K562 (cell line): Measurements from ENCODE around the gene NRCAM. TPM values are rescaled to one million over a fixed set of nuclear protein-coding genes. Genes with fewer than 3 reads are reported as not detected.

Experiments
- FUS ChIP-seq: fragments of 200-400 bp; formaldehyde crosslinking; optimal IDR thresholded peaks from 2 replicates; pipeline ENCODE3; 2017; ENCODE audit warnings: low read depth, low read length
- PTTG1 ChIP-seq: fragments of 450-650 bp; IDR thresholded peaks from 2 replicates; pipeline ENCODE4 v1.6.1; 2016; ENCODE audit warnings: low read depth, mild to moderate bottlenecking, missing genetic modification characterization, missing compliant biosample characterization
- SAP30 ChIP-seq: fragments of 200-600 bp; sonication (generic); IDR thresholded peaks from 2 replicates; pipeline ENCODE4 v1.6.1; 2012; ENCODE audit warnings: borderline replicate concordance, low read depth, mild to moderate bottlenecking, moderate library complexity, low read length, control low read depth, inconsistent platforms; ENCODE audit not compliant: insufficient read depth, poor library complexity, severe bottlenecking
- SRSF3 ChIP-seq: fragments of 200-400 bp; formaldehyde crosslinking; IDR thresholded peaks from 2 replicates; pipeline ENCODE4 v1.6.1; 2016; ENCODE audit warnings: mild to moderate bottlenecking, low read length, moderate library complexity; ENCODE audit not compliant: insufficient read depth
- polyA plus RNA-seq, 8 experiments: library from polyadenylated mRNA; depleted of rRNA in 4 of 8; stranded (reverse) in 5 of 8; unstranded in 3 of 8; fragments of >200 nt; fragmentation: Nextera tagmentation in 2 of 8; fragmentation: Illumina TruSeq in 1 of 8; extraction: Ambion mirVana in 2 of 8; extraction: Trizol in 1 of 8; gene quantifications; 2 replicates each; pipeline versions ENCODE4 v1.2.1 to v1.2.3, GENCODE V29; 2011 to 2014; ENCODE audit warnings: inconsistent platforms in 1 of 8, missing spikeins in 1 of 8
- total RNA-seq, 7 experiments: library from RNA; depleted of rRNA in 6 of 7; stranded (reverse); fragments of >200 nt in 6 of 7; fragmentation: Illumina TruSeq in 2 of 7; extraction: Trizol in 2 of 7; gene quantifications; 2 replicates each; pipeline versions ENCODE4 v1.2.1 to v1.2.3, GENCODE V29; 2011 to 2021; ENCODE audit warnings: low replicate concordance in 1 of 7
- TF ChIP-seq, protein P1 (sequence below): fragments of 450-650 bp; IDR thresholded peaks from 2 replicates; pipeline ENCODE4 v1.6.1; 2016; ENCODE audit warnings: mild to moderate bottlenecking, moderate library complexity
- TF ChIP-seq, protein P2 (sequence below): fragments of 250-450 bp; sonication (Bioruptor Pico); IDR thresholded peaks from 2 replicates; pipeline ENCODE4 v1.8.0; 2021; ENCODE audit warnings: moderate library complexity, mild to moderate bottlenecking, inconsistent platforms
- TF ChIP-seq, protein P3 (sequence below): fragments of 450-650 bp; formaldehyde crosslinking; IDR thresholded peaks from 2 replicates; pipeline ENCODE4 v1.4.0; 2020; ENCODE audit warnings: mild to moderate bottlenecking, moderate library complexity
- TF ChIP-seq, protein P4 (sequence below): fragments of 200-800 bp; sonication (Bioruptor generic); IDR thresholded peaks from 2 replicates; pipeline ENCODE4 v1.6.1; 2016; ENCODE audit warnings: missing genetic modification characterization, missing compliant biosample characterization

Gene NRCAM
- total and polyA plus RNA-seq, 9 of the 15 experiments (the other 6 are each of a cell fraction or from before 2014, with no cell fraction given), result 0.03 to 0.54 (median 0.12) TPM; not detected in 1

DNA sequence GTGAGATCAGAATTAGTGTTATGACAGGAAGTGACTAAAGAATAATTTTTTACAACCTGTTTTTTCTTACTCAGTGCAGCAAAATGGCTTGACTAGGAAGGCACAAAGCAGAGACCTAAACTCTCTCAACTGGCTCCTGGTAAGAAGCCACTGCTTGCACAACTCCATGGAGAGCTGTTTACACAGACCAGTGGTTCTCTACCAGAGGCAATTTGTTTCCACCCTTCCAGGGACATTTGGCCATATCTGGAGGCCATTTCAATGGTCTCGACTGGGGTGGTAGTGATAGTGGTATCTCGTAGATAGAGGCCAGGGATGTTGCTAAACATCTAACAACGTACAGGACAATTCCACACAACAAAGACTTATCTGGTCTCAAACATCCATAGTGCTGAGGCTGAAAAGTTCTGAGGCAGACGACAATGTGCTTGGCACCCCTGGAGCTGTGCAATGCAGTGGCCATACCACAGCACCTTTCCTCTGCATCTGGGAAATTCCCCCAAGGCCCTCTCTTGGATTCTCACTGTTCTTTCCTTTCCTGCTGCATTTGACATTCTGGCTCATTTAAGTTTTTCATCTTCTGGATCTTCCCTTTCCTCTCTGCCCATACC is 220.7 kb downstream of the NRCAM start (continued):
- TF ChIP-seq, protein P1, sequence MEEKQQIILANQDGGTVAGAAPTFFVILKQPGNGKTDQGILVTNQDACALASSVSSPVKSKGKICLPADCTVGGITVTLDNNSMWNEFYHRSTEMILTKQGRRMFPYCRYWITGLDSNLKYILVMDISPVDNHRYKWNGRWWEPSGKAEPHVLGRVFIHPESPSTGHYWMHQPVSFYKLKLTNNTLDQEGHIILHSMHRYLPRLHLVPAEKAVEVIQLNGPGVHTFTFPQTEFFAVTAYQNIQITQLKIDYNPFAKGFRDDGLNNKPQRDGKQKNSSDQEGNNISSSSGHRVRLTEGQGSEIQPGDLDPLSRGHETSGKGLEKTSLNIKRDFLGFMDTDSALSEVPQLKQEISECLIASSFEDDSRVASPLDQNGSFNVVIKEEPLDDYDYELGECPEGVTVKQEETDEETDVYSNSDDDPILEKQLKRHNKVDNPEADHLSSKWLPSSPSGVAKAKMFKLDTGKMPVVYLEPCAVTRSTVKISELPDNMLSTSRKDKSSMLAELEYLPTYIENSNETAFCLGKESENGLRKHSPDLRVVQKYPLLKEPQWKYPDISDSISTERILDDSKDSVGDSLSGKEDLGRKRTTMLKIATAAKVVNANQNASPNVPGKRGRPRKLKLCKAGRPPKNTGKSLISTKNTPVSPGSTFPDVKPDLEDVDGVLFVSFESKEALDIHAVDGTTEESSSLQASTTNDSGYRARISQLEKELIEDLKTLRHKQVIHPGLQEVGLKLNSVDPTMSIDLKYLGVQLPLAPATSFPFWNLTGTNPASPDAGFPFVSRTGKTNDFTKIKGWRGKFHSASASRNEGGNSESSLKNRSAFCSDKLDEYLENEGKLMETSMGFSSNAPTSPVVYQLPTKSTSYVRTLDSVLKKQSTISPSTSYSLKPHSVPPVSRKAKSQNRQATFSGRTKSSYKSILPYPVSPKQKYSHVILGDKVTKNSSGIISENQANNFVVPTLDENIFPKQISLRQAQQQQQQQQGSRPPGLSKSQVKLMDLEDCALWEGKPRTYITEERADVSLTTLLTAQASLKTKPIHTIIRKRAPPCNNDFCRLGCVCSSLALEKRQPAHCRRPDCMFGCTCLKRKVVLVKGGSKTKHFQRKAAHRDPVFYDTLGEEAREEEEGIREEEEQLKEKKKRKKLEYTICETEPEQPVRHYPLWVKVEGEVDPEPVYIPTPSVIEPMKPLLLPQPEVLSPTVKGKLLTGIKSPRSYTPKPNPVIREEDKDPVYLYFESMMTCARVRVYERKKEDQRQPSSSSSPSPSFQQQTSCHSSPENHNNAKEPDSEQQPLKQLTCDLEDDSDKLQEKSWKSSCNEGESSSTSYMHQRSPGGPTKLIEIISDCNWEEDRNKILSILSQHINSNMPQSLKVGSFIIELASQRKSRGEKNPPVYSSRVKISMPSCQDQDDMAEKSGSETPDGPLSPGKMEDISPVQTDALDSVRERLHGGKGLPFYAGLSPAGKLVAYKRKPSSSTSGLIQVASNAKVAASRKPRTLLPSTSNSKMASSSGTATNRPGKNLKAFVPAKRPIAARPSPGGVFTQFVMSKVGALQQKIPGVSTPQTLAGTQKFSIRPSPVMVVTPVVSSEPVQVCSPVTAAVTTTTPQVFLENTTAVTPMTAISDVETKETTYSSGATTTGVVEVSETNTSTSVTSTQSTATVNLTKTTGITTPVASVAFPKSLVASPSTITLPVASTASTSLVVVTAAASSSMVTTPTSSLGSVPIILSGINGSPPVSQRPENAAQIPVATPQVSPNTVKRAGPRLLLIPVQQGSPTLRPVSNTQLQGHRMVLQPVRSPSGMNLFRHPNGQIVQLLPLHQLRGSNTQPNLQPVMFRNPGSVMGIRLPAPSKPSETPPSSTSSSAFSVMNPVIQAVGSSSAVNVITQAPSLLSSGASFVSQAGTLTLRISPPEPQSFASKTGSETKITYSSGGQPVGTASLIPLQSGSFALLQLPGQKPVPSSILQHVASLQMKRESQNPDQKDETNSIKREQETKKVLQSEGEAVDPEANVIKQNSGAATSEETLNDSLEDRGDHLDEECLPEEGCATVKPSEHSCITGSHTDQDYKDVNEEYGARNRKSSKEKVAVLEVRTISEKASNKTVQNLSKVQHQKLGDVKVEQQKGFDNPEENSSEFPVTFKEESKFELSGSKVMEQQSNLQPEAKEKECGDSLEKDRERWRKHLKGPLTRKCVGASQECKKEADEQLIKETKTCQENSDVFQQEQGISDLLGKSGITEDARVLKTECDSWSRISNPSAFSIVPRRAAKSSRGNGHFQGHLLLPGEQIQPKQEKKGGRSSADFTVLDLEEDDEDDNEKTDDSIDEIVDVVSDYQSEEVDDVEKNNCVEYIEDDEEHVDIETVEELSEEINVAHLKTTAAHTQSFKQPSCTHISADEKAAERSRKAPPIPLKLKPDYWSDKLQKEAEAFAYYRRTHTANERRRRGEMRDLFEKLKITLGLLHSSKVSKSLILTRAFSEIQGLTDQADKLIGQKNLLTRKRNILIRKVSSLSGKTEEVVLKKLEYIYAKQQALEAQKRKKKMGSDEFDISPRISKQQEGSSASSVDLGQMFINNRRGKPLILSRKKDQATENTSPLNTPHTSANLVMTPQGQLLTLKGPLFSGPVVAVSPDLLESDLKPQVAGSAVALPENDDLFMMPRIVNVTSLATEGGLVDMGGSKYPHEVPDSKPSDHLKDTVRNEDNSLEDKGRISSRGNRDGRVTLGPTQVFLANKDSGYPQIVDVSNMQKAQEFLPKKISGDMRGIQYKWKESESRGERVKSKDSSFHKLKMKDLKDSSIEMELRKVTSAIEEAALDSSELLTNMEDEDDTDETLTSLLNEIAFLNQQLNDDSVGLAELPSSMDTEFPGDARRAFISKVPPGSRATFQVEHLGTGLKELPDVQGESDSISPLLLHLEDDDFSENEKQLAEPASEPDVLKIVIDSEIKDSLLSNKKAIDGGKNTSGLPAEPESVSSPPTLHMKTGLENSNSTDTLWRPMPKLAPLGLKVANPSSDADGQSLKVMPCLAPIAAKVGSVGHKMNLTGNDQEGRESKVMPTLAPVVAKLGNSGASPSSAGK, result no peak
- TF ChIP-seq, protein P2, sequence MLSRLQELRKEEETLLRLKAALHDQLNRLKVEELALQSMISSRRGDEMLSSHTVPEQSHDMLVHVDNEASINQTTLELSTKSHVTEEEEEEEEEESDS (CRISPR knock-in tag), result no peak
- TF ChIP-seq SRSF3 (no peak), SAP30 (no peak), PTTG1 (tag) (no peak), FUS (no peak)
- TF ChIP-seq, protein P3, sequence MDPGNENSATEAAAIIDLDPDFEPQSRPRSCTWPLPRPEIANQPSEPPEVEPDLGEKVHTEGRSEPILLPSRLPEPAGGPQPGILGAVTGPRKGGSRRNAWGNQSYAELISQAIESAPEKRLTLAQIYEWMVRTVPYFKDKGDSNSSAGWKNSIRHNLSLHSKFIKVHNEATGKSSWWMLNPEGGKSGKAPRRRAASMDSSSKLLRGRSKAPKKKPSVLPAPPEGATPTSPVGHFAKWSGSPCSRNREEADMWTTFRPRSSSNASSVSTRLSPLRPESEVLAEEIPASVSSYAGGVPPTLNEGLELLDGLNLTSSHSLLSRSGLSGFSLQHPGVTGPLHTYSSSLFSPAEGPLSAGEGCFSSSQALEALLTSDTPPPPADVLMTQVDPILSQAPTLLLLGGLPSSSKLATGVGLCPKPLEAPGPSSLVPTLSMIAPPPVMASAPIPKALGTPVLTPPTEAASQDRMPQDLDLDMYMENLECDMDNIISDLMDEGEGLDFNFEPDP (CRISPR knock-in tag), result no peak
- TF ChIP-seq, protein P4, sequence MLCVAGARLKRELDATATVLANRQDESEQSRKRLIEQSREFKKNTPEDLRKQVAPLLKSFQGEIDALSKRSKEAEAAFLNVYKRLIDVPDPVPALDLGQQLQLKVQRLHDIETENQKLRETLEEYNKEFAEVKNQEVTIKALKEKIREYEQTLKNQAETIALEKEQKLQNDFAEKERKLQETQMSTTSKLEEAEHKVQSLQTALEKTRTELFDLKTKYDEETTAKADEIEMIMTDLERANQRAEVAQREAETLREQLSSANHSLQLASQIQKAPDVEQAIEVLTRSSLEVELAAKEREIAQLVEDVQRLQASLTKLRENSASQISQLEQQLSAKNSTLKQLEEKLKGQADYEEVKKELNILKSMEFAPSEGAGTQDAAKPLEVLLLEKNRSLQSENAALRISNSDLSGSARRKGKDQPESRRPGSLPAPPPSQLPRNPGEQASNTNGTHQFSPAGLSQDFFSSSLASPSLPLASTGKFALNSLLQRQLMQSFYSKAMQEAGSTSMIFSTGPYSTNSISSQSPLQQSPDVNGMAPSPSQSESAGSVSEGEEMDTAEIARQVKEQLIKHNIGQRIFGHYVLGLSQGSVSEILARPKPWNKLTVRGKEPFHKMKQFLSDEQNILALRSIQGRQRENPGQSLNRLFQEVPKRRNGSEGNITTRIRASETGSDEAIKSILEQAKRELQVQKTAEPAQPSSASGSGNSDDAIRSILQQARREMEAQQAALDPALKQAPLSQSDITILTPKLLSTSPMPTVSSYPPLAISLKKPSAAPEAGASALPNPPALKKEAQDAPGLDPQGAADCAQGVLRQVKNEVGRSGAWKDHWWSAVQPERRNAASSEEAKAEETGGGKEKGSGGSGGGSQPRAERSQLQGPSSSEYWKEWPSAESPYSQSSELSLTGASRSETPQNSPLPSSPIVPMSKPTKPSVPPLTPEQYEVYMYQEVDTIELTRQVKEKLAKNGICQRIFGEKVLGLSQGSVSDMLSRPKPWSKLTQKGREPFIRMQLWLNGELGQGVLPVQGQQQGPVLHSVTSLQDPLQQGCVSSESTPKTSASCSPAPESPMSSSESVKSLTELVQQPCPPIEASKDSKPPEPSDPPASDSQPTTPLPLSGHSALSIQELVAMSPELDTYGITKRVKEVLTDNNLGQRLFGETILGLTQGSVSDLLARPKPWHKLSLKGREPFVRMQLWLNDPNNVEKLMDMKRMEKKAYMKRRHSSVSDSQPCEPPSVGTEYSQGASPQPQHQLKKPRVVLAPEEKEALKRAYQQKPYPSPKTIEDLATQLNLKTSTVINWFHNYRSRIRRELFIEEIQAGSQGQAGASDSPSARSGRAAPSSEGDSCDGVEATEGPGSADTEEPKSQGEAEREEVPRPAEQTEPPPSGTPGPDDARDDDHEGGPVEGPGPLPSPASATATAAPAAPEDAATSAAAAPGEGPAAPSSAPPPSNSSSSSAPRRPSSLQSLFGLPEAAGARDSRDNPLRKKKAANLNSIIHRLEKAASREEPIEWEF (CRISPR knock-in tag), result no peak
